GM23248 (cell line): Measurements from ENCODE around the gene ELANE. TPM values are rescaled to one million over a fixed set of nuclear protein-coding genes. Genes with fewer than 3 reads are reported as not detected.

Experiments used
- DNase-seq: peaks from one replicate; pipeline ENCODE4 v3.0.0-alpha.2; 2015
- H2AFZ ChIP-seq: fragments of 200-600 bp; sonication (generic); 2 replicates; pipeline ENCODE4 v1.6.1; 2016; ENCODE audit warnings: antibody characterized with exemption
- H3F3A ChIP-seq: fragments of 200-600 bp; sonication (generic); 2 replicates; pipeline ENCODE4 v1.6.1; 2016; ENCODE audit warnings: mild to moderate bottlenecking, antibody characterized with exemption, mixed run types; ENCODE audit not compliant: insufficient read depth
- H3K27ac ChIP-seq: fragments of 200-600 bp; sonication (generic); 2 replicates; pipeline ENCODE4 v1.5.1; 2016; ENCODE audit warnings: mild to moderate bottlenecking
- H3K27me3 ChIP-seq: fragments of 200-600 bp; sonication (generic); replicated peaks from 2 replicates; pipeline ENCODE4 v1.6.1; 2016; ENCODE audit warnings: mild to moderate bottlenecking; ENCODE audit not compliant: insufficient read depth
- H3K36me3 ChIP-seq: fragments of 200-600 bp; sonication (generic); 2 replicates; pipeline ENCODE4 v1.6.1; 2016; ENCODE audit warnings: low read depth, mild to moderate bottlenecking
- H3K4me1 ChIP-seq: fragments of 200-600 bp; sonication (generic); 2 replicates; pipeline ENCODE4 v1.6.1; 2016; ENCODE audit warnings: mild to moderate bottlenecking; ENCODE audit not compliant: insufficient read depth
- H3K4me2 ChIP-seq: fragments of 200-600 bp; sonication (generic); one replicate; pipeline ENCODE4 v1.6.1; 2016; ENCODE audit warnings: mild to moderate bottlenecking; ENCODE audit not compliant: unreplicated experiment
- H3K4me3 ChIP-seq: fragments of 200-600 bp; sonication (generic); 2 replicates; pipeline ENCODE4 v1.5.1; 2016; ENCODE audit warnings: mild to moderate bottlenecking
- H3K79me2 ChIP-seq: fragments of 200-600 bp; sonication (generic); 2 replicates; pipeline ENCODE4 v1.6.1; 2016; ENCODE audit warnings: mild to moderate bottlenecking; ENCODE audit not compliant: insufficient read depth
- H3K9ac ChIP-seq: fragments of 200-600 bp; sonication (generic); 2 replicates; pipeline ENCODE4 v1.6.1; 2016; ENCODE audit warnings: mild to moderate bottlenecking
- H3K9me2 ChIP-seq: fragments of 200-600 bp; sonication (generic); 2 replicates; pipeline ENCODE4 v1.6.1; 2016; ENCODE audit warnings: mixed run types, mild to moderate bottlenecking, moderate library complexity; ENCODE audit not compliant: insufficient read depth
- H3K9me3 ChIP-seq: fragments of 200-600 bp; sonication (generic); one replicate; pipeline ENCODE4 v1.6.1; 2017; ENCODE audit warnings: low read depth
- H4K20me1 ChIP-seq: fragments of 200-600 bp; sonication (generic); 2 replicates; pipeline ENCODE4 v1.6.0; 2016; ENCODE audit not compliant: insufficient read depth
- EZH2 ChIP-seq: fragments of 200-600 bp; sonication (generic); IDR thresholded peaks from 2 replicates; pipeline ENCODE4 v1.6.1; 2018; ENCODE audit warnings: antibody characterized with exemption, mild to moderate bottlenecking; ENCODE audit not compliant: insufficient read depth, poor library complexity, severe bottlenecking
- EZH2phosphoT487 ChIP-seq: fragments of 200-600 bp; sonication (generic); IDR thresholded peaks from 2 replicates; pipeline ENCODE4 v1.6.1; 2018; ENCODE audit warnings: antibody characterized with exemption, moderate library complexity, mild to moderate bottlenecking, low read depth; ENCODE audit not compliant: insufficient read depth
- WGBS, 2 experiments: methylation state at CpG; one replicate each; pipeline ENCODE4 v1.1.6; 2015 to 2017; ENCODE audit warnings: low lambda C conversion rate in 2 of 2, low coverage in 1 of 2; ENCODE audit errors: missing lambda C conversion rate in 2 of 2; 5-methylcytosine and 5-hydroxymethylcytosine counted together
- in situ Hi-C: fragments of 300-500 bp; cut with MboI; formaldehyde crosslinking; loops from 2 replicates; pipeline ENCODE4 v1.15.0; 2020
- polyA plus RNA-seq: library from polyadenylated mRNA; unstranded; fragments of >200 nt; fragmentation: Nextera tagmentation; extraction: Ambion mirVana; gene quantifications from 2 replicates; pipeline ENCODE4 v1.2.1, GENCODE V29; 2016
- total RNA-seq: library from RNA; depleted of rRNA; stranded (reverse); fragments of >200 nt; shearing (Covaris generic); gene quantifications from 2 replicates; pipeline ENCODE4 v1.2.3, GENCODE V29; 2014

ELANE gene
- total and polyA plus RNA-seq, 2 experiments from 2014 or later = 0.34 TPM; not detected in 1

DNA sequence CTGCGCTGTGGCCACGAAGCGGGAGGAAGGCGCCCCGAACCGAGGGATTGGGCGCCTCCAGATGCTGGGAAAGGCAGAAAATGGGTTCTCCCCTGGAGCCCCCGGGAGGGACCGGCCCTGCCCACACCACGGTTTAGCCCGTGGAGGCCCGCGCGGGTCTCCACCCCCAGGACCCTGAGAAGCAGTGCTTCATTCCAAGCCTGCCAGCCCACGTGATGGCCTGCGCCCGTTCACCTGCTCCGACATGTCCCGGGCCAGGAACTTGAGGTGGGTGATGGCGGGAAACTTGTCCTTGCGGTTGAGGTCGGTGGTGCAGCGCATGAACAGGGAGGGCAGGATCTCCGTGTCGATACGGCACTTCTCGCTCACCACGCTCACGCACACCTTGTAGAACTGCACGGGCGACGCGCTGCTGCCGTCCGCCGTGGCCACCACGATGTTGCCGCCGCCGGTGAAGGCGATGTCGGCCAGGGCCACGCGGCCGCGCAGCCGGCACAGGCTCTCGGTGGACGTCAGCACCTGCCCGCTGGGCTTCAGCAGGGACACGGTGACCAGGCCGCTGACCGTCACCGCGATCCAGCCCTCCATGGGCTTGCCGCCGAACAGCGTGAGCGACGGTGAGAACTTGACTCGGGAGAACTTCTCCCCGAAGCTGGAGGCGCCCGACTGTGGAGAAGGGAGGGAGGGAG lies 33.6 kb downstream of the ELANE start:
- no peaks in the 10 kb centered on the region for H3K4me1 ChIP-seq
- no peak overlapping the region for H3K27ac ChIP-seq
- in situ Hi-C loops = no loop called here
- no peak for TF ChIP-seq EZH2phosphoT487
- TF ChIP-seq EZH2 = no peak
- H3K4me3 ChIP-seq = no peak overlapping the region
- no peaks in the 10 kb centered on the region for H3F3A ChIP-seq
- H3K79me2 ChIP-seq = peaks cover 8% of the 10 kb centered on the region; the same call in 1 of the 2 replicates
- WGBS, 2 experiments = 94 to 95% methylated on average over 45 to 63 of the region's 64 CpGs
- no peaks in the 10 kb centered on the region for H3K36me3 ChIP-seq
- H2AFZ ChIP-seq = no peak overlapping the region
- H3K9ac ChIP-seq = no peak overlapping the region
- H4K20me1 ChIP-seq = no peaks in the 10 kb centered on the region
- no peak overlapping the region for H3K4me2 ChIP-seq
- DNase-seq = no peak
- no peaks in the 10 kb centered on the region for H3K9me3 ChIP-seq
- H3K9me2 ChIP-seq = no peaks in the 10 kb centered on the region
- H3K27me3 ChIP-seq = no peaks in the 10 kb centered on the region

DNA sequence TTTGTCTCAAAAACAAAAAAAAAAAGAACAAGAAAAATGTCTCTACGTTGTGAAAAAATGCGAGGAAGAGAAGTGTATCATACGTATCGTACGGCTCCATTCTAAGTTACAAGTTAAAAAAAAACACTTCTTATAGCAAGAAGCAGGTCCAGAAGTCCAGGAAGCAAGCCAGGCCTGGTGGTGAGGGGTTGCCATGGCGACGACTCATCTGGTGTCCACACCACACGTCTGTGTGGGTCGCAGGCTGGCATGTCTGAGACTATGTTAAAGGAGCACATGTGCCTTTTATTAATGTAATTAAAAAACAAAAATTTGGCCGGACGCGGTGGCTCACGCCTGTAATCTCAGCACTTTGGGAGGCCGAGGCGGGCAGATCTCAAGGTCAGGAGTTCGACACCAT lies 35.0 kb downstream of the ELANE start:
- peak; percentile 75 for DNase-seq
- Histone ChIP-seq H3K27me3 (no peaks in the 10 kb centered on the region), H3K79me2 (peaks cover 18% of the 10 kb centered on the region), H3K27ac (no peak overlapping the region), H2AFZ (no peak overlapping the region), H3K4me1 (no peaks in the 10 kb centered on the region), H3K9ac (no peak overlapping the region), H3K4me2 (no peak overlapping the region), H4K20me1 (no peaks in the 10 kb centered on the region), H3K4me3 (no peak overlapping the region), H3K36me3 (no peaks in the 10 kb centered on the region), H3F3A (no peaks in the 10 kb centered on the region), H3K9me3 (no peaks in the 10 kb centered on the region), H3K9me2 (no peaks in the 10 kb centered on the region)
- TF ChIP-seq EZH2 = no peak
- TF ChIP-seq EZH2phosphoT487 = no peak
- WGBS, 2 experiments = 83 to 84% methylated on average over 16 of the region's 16 CpGs
- in situ Hi-C loops = no loop called here

DNA sequence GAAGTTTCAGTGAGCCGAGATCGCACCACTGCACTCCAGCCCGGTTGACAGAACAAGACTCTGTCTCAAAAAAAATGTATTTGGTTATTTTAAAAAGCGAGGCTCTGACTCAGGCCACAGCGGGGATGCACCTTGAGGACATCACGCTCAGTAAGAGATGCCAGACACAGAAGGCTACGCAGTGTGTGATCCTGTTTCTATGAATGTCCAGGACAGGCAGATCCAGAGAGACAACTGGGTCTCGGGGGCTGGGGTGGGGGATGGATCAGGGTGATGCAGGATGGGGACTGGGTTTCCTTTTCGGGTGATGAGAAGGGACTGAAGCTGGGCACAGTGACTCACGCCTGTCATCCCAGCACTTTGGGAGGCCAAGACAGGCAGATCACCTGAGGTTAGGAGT lies 35.5 kb downstream of the ELANE start:
- Histone ChIP-seq H3K27me3 (no peaks in the 10 kb centered on the region), H4K20me1 (no peaks in the 10 kb centered on the region), H3K79me2 (peaks cover 24% of the 10 kb centered on the region), H3K9ac (no peak overlapping the region), H3K4me1 (no peaks in the 10 kb centered on the region), H3F3A (no peaks in the 10 kb centered on the region), H3K9me2 (no peaks in the 10 kb centered on the region), H3K36me3 (no peaks in the 10 kb centered on the region), H3K27ac (no peak overlapping the region), H3K4me3 (no peak overlapping the region), H3K4me2 (no peak overlapping the region), H3K9me3 (no peaks in the 10 kb centered on the region), H2AFZ (no peak overlapping the region)
- no peak for TF ChIP-seq EZH2
- in situ Hi-C loops = no loop called here
- DNase-seq = no peak
- 91 to 94% methylated on average over 10 of the region's 10 CpGs for WGBS, 2 experiments

DNA sequence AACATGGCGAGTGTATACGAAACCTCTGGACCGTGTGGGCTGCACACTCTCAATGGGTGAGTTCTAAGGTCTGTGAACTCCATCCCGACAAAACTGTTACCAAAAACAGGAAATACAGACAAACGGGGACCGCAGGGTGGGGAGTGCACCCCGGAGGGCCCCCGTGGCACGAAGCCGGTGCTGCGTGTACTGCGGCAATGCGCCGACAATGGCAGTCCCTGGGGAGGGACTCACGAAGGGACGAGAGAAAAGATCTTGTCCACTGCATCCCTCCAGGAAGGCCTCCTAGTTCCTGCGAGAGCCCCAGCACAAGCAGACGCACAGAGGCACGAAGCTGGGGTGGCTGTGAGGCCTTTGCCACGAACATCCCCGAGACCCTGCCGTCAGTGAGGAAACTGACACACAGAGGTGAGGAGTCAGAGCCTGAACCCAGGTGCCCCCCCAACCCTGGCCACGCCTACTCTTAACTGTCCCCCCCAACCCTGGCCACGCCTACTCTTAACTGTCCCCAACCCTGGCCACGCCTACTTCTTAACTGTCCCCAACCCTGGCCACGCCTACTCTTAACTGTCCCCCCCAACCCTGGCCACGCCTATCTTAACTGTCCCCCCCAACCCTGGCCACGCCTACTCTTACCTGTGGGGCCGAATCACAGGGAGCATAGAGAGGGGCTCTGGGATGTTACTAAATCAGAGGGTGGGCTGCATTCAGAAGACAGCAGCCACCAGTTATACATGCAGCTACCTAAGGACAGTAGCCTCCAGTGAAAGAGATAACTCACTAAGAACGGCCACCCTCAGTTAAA lies 36.7 kb downstream of the ELANE start:
- no peak for DNase-seq
- WGBS, 2 experiments = 88 to 93% methylated on average over 26 to 30 of the region's 30 CpGs
- Histone ChIP-seq H3K27ac (no peak overlapping the region), H3K27me3 (no peaks in the 10 kb centered on the region), H3K9me3 (no peaks in the 10 kb centered on the region), H3K9ac (no peak overlapping the region), H3K79me2 (peaks cover 24% of the 10 kb centered on the region), H4K20me1 (no peaks in the 10 kb centered on the region), H3F3A (peaks cover 3% of the 10 kb centered on the region), H3K4me1 (no peaks in the 10 kb centered on the region), H3K4me2 (no peak overlapping the region), H3K9me2 (no peaks in the 10 kb centered on the region), H2AFZ (no peak overlapping the region), H3K36me3 (no peaks in the 10 kb centered on the region), H3K4me3 (no peak overlapping the region)
- in situ Hi-C loops = no loop called here
- TF ChIP-seq EZH2 (no peak), EZH2phosphoT487 (no peak)
